Myocyte (in vitro differentiated cells): ENCODE measurements around the gene KIF9. TPM values are rescaled to one million over a fixed set of nuclear protein-coding genes. Genes with fewer than 3 reads are reported as not detected.
"Not testable (repeated sequence)": the region's sequence is repeated elsewhere in the genome, so short reads cannot be mapped to it uniquely, and the experiment has no call there.

ENCODE experiments used
- DNase-seq: peaks from one replicate; pipeline ENCODE4 v3.0.0-alpha.2; 2012; ENCODE audit warnings: low read depth
- total RNA-seq: library from RNA; depleted of rRNA; stranded (reverse); fragments of >200 nt; gene quantifications from 2 replicates; pipeline ENCODE4 v1.2.3, GENCODE V29; 2014

The KIF9 gene
- total RNA-seq, 1 donor from 2014 or later, result 8.9 TPM

DNA sequence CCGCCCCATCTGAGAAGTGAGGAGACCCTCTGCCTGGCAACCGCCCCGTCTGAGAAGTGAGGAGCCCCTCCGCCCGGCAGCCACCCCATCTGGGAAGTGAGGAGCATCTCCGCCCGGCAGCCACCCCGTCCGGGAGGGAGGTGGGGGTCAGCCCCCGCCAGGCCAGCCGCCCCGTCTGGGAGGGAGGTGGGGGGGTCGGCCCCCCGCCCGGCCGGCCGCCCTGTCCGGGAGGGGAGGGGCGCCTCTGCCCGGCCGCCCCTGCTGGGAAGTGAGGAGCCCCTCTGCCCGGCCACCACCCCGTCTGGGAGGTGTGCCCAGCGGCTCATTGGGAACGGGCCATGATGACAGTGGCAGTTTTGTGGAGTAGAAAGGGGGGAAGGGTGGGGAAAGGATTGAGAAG is 26.3 kb downstream of the KIF9 start:
- not testable (repeated sequence) for DNase-seq

DNA sequence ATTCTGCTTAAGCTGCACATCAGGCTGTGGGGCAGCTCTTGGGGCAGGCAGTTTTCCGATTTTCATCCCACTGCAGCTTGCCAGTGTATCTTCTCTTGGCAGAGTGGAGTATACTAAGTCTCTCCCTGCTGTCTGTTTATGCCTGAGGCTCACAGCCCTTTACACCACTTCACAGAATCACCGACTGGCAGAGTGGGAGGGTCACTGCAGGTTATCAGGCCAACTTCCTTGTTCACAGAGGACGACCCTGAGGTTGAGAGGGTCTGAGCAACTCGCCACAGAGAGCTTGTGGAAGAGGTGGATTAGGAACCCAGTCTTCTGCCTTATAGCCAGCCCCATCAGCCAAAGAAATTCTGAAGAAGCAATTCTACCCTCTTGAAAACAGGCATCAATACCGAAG is 30.9 kb downstream of the KIF9 start:
- DNase-seq, result no peak

DNA sequence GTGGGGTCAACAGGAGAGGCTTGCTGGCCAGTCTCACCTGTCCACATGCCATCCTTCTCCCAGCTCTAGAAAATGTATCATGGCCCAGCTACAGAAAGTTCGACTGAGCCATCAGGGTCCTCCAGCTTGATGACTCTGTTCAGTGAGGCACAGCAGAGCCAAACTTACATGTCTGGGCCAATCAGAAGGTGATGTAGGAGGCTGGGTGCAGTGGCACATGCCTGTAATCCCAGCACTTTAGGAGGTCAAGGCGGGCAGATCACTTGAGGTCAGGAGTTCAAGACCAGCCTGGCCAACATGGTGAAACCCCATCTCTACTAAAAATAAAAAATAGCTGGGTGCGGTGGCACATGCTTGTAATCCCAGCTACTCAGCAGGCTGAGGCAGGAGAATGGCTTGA is 31.5 kb downstream of the KIF9 start:
- DNase-seq, result not testable (repeated sequence)

DNA sequence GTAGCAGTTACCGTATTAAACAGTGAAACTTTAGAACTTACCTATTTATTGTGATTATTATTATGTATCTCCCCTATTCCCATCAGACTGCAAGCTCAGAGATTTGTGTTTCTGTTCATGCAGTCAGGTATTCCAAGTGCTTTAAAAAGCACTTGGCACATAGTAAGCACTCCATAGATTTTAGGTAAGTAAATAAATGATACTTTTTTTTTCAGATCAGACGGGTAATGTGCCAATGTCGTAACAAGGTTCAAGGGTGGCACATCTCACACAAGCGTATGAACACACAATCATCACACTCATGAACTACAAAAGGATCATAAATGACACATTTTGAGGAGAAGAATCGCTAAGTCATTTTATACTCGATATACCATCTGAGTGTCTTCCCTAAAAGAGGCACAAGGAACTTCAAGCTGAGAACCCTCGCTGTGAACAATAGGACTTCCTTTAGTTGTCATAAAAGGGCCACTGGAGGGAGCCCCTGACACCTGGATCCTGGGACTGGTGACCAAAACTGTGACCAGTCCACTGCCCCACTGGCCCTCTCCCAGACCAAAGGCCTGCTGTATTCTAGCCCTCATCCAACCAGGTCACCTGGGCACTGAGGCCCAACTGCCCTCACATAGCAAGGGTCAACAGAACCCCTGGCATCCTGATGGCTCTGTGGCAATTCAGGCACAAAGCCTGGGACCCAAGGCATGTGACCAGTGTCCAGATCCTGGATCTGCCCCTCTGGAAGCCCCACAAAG is 32.1 kb downstream of the KIF9 start:
- peak; percentile 77 for DNase-seq

DNA sequence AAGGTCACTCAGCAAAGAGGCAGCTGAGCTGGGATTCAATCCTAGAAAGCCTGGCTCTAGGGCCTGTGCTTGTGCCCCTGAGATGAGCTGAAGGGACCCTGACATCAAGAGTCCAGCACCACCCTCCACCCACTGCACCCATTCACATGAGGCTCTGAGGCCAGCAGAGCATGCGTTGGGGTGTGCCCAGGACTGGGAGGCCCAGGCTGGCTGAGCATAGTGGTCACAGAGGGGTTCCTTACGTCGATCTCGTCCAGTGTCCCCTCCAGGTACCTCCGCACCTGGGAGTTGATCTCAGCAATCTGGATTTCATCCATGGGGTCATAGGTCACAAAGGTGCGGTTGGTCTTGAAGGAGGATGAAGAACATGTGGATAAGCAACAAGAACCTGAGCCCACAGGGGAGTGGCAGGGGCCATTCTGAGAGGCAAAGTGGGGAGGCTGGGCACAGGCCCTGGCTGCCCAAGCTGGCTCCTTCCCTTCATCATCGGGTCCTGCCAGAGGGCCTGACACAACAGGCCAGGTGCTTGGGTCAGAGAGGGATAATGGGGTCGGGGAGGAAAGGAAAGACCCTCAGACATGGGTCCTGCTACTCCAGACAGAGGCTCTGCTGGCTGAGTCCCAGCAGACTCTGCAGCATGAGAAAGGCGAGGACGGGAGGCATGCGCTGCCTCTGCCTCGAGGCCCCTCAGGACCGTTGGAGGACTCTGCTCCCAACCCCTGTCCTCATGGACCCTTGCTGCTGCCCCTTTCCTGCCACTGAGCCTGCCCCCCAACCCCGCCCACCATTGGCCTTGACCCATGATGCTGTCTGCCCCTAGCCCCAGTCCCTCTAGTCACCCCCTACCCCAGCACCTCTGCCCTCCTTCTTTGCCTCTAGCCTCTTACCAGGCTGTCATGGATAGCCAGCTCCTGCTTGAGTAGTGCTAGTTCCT is 35.2 kb downstream of the KIF9 start:
- no peak for DNase-seq

DNA sequence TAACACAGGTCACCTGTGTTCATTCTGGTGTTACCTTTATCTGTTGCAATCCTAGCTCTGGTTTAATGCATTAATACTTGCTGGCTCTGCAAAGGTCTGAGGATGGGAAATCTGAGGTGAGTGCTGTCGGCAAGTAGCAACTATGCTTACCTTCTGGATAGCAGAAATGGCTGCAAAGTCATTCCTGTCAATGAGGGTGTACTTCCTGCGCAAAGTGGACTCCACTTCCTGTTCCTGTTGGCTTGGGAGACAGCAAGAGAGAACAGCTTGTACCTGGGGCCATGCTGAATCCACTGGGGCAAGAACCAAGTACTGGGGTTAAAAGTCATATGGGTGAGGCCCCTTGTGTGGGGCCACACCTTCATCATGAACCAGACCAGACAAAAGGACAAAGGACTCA is 37.3 kb downstream of the KIF9 start:
- no peak for DNase-seq

DNA sequence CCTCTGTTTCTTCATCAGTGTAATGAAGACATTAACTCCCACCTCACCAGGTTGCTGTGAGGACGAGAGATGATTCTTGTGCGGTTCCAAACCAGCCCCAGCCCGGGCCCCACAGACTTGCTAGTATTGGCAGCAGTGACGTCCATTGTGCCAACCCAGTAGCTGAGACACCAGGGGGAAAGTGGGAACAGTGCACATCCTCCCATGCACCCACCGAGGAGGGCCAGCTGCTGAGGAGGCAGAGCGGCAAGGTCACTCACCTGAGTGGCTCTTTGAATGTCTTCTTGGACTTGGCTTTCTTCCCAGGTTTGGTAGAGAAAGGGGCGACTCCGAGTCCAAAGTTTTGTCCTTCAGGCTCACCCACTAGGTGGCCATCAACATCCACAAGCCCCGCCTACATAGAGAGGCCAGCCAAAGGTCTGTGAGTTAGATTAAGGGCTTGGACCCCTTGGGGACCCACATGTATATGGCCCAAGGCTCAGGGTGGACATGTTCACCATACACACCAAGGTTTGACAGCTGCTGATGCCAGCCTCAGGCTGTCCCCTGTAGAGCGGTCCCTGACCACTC is 38.0 kb downstream of the KIF9 start:
- DNase-seq, result no peak

DNA sequence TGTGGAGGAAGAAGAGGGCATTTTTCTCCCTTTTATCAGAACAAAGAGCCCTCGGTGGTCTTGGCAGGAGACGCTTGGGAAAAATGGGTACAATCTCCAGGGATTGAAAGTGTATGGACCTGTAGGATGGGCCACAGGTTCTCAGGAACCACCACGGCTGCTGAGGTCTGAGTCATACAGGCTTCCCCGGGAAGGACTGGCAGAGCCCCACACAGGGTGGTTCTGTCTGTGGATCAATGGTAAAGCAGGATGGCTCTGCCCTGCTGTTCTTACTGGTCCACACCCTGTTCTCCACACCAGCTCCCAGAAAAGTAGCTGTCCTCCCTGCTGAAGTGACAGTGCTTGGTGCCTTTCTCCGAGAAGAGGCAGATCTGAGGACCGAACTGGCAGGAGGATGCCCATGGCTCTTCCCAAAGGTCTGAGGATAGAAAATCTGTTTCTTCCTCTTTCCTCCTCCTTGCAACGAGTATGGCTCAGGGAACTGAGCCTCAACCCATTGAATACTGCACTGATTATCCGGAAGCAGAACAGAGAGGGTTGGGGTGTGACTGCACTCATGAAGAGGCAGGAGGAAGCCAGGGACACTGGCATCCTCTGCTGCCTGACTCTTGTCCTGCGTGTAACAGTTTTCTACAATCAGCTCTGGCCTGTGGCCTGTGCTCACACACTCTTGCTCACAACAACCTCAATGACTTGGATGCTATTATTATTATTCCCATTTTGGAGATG is 39.0 kb downstream of the KIF9 start:
- no peak for DNase-seq

DNA sequence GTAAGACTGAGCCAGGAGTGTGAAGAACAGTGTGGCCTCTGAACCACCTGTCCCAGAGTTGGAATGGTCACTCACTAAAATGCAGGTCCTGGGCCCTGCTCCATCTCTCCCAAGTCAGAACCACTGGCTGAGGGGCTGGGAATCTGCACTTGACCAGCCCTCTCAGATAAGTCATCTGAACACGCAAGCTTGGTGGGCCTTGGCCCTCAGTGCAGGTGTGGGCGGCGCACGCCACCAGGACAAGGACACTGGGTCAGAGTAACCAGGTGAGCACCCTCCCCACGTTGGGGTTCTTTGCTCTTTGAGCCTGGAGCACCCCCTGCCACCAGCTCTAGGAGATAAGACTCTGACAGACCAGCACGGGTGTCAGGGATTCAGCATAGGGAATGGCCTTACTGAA is 42.7 kb downstream of the KIF9 start:
- no peak for DNase-seq

DNA sequence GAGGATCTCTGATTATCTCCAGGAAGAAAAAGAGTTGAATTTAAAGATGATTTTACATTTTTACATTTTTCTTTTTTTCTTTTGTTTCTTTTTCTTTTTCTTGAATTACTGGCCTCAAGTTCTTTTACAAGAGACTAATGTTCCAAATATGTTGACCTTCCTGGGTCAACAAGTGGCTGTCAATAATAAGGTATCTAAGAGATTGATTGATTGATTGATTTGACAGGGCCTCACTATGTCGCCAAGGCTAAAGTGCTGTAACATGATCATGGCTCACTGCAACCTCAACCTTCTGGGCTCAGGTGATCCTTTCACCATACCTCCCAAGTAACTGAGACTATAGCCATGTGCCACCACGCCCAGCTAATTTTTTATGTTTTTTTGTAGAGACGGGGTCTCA is 44.6 kb downstream of the KIF9 start:
- DNase-seq, result no peak

DNA sequence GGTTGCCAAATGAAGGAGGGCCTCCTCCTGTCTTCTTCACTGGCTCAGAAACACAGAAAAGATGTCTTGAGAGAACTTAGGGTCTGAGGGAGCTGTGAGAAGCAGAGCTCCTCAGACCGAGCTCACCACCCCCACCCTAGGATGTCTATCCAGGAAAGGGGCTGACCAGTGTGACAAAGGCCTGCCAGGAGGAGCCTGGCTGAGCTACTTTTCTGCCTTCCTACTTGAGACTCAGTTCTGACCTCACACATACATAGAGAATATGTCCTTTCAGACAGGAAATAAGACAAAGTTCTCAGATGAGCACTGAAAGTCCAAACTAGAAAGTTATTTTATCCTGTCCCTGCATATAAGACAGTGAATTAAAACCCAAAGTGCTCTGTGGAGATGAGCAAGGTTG is 54.5 kb downstream of the KIF9 start:
- no peak for DNase-seq

DNA sequence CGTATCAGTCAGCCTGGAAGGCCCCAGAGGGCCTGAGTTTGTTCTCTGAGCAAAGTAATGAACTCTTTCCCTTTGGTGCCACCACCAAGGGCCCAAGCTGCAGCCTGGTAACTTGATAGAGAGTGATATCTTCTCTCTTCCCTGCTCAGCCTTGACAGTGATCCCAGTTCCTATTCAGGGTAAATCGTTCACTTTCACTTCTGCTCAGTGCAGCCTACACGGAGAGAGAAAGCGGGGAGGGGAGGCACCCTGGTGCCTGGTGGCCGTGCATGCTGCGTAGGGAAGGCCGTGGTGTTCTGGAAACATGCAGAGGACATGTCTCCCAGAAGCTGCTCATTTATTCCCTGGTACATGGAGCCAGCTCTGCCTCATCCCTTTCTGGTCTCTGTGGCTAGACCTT is 54.9 kb downstream of the KIF9 start:
- no peak for DNase-seq

DNA sequence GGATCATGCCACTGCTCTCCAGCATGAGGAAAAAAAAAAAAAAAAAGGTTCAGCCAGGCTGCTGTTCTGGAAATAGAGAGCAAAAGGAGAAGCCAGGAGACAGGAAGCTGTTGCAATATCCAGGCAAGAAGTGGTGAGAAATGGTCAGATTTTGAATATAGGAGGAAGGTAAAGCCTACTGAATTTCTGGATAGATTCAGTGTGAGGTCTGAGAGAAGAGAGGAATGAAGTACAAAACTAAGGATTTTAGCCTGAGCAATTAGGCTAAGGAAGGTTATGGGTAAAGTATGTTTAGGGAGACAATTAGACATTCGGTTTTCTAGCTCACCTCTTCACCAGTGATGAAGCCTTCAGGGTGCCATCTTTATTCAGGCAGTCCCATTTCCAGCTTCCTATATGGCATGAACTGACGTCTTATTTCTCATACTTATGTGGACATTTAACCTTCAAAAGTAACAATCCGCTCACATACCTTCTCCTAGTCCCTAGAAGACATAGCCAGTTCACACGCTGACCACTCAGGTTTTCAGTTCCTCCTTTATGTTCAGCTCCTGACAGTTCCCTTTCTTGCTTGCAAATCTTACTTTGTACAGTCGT is 57.2 kb downstream of the KIF9 start:
- peak; percentile 10 for DNase-seq

DNA sequence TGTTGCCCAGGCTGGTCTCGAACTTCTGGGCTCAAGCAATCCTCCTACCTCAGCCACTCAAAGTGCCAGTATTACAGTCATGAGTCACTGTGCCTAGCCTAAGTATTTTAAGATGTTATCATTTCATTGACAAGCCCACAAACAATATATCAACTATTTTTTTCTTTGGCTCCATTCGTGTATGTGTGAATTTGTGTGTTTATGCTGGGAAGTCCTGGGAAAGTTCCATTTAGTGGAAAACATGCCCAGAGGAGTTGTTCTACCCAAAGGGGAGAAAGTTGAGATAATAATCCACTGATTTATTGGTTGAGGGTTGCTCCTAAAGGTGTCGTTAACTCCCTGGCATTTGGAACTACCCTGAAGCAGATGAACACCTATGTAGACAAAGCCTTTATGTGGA is 58.8 kb downstream of the KIF9 start:
- no peak for DNase-seq

DNA sequence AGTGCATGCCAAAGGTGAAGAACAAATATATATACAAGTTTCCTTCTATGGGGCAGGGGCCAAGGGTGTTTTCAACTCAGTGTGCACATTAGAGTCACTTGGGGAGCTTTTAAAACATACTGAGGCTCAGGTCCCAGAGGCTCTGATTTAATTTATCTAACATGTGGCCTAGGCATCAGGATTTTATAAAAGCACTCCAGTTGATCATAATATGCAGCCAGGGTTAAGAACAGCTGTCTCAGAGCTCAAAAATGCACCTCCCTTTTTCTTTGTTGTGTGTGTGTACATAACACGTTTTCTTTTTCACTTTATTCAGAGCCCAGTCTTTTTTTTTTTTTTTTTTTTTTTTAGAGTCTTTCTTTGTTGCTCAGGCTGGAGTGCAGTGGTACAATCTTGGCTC is 60.8 kb downstream of the KIF9 start:
- DNase-seq, result no peak

DNA sequence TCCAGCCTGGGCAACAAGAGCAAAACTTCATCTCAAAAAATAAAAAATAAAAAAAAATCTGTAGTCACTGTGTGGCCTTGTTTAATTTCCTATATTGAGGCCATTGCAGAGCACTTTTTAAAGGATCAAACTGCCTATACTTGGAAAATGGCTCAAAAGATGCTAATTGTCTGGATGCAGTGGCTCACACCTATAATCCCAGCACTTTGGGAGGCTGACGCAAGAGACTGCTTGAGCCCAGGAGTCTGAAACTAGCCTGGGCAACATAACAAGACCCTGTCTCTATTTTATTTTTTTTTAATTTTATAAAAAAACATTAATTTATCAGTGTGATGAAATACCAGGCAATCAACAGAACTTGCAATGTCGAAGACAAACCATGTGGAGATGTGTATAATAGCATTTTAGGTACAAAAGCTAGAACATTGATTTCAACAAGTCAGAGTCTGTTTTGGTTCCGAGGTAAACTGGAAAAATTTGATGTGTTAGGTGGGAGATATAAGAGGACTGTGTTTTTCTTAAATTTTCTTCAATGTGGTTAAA is 71.7 kb downstream of the KIF9 start:
- DNase-seq, result no peak

DNA sequence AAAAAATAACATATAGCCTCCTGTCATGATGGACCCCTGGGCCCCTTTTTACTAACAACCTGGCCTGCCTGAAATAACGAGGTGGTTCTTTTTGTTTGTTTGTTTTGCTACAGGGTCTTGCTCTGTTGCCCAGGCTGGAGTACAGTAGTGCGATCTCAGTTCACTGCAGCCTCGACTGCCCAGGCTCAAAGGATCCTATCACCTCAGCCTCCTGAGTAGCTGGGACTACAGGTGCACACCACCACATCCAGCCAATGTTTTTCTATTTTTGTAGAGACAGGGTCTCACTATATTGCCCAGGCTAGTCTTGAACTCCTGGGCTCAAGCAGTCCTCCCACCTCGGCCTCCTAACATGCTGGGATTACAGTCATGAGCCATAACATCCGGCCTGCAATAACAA is 76.6 kb downstream of the KIF9 start:
- DNase-seq, result not testable (repeated sequence)

DNA sequence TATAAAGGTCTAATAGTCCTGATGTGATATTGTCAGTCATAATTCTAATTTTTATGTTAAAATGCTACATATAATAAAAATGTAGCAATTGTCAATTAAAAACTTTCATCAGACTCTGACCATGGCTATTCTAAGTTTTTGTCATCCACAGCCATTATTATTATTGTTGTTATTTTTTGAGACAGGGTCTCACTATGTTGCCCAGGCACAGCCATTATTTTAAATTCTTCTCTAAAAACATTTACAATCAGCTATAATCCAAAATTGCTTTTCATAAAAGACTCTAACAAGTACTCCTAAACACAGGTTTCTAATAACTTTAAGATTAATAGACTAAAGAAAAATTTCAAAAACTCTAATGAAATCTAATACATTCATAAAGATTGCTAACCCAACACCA is 77.7 kb downstream of the KIF9 start:
- DNase-seq, result no peak

DNA sequence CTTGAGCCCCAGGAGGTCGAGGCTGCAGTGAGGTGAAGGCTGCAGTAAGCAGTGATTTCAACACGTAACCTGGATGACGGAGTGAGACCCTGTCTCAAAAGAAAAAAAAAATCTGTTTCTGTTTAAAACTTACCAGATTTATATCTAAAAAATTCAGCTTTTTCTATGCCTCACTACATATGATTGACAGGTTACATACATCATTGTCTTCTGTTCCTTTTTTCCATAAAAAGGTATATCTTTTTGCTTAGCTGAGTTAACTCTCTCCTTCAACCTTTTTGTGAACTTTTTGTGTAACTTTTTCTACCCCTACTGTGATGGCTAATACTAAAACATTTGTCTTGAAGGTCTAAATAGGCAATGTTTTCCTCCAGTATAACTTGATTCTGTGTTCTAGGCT is 80.1 kb downstream of the KIF9 start:
- DNase-seq, result no peak

DNA sequence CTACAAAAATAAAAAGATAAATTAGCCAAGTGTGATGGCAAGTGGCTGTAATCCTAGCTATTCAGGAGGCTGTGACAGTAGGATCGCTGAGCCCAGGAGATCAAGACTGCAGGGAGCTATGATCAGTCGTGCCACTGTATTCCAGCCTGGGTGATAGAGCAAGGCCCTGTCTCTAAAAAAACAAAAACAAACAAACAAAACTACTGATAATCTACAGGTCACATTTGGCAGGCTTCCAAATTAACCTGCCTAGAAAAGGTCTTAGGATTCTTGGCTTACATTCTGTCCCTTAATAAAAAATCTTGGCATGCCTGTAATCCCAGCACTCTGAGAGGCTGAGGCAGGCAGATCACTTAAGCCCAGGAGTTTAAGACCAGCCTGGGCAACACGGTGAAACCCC is 85.3 kb downstream of the KIF9 start:
- no peak for DNase-seq

DNA sequence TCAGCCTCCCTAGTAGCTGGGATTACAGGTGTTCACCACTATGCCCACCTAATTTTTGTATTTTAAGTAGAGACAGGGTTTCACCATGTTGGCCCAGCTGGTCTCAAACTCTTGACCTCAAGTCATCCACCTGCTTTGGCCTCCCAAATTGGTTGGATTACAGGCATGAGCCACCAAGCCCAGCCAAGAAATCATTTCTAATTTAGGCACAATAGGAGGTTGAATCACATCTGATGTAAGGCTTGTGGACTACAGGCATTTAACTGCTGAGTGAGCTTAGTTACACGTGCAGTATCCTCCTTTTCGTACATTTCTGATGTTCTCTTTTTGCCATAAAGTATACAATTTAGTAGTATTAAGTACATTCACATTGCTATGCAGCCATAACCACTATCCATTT is 87.6 kb downstream of the KIF9 start:
- DNase-seq, result peak; percentile 78
